Psoas muscle (tissue), 8 donors: ENCODE measurements around the gene C10orf105. TPM values are rescaled to one million over a fixed set of nuclear protein-coding genes. Genes with fewer than 3 reads are reported as not detected.

ENCODE experiments used
- ATAC-seq, 4 donors: fragments of 200-7000 bp; cut with Tn5 transposase; one replicate each; pipeline ENCODE4 v1.9.1; 2020; ENCODE audit warnings: moderate library complexity in 3 of 4, mild to moderate bottlenecking in 2 of 4
- DNase-seq, 2 donors: peaks; one replicate each; pipeline ENCODE4 v3.0.0-alpha.2; 2020
- H3K27ac ChIP-seq: fragments of 200-600 bp; one replicate; pipeline ENCODE4 v1.8.0; 2022
- H3K27me3 ChIP-seq, 3 donors: fragments of 200-600 bp in 1 of 3; one replicate each; pipeline versions ENCODE4 v1.6.1 to v1.8.0; 2013 to 2022; ENCODE audit warnings: low read length in 2 of 3, mild to moderate bottlenecking in 2 of 3, moderate library complexity in 1 of 3; ENCODE audit not compliant: insufficient read depth in 3 of 3
- H3K36me3 ChIP-seq, 2 donors: fragments of 200-600 bp in 1 of 2; one replicate each; pipeline versions ENCODE4 v1.6.1 to v1.8.0; 2013 to 2022; ENCODE audit warnings: low read depth in 1 of 2, mild to moderate bottlenecking in 1 of 2, moderate library complexity in 1 of 2; ENCODE audit not compliant: insufficient read depth in 1 of 2
- H3K4me1 ChIP-seq: fragments of 200-600 bp; one replicate; pipeline ENCODE4 v1.8.0; 2022
- H3K4me3 ChIP-seq: fragments of 200-600 bp; one replicate; pipeline ENCODE4 v1.8.0; 2022; ENCODE audit warnings: mild to moderate bottlenecking
- H3K9me3 ChIP-seq: fragments of 200-600 bp; one replicate; pipeline ENCODE4 v1.8.0; 2022
- CTCF ChIP-seq: fragments of 200-600 bp; IDR thresholded peaks from one replicate; pipeline ENCODE4 v1.8.0; 2022; ENCODE audit warnings: antibody characterized with exemption
- WGBS, 3 donors: extraction: QIAGEN DNeasy Blood & Tissue Kit; methylation state at CpG; one replicate each; pipeline versions ENCODE4 v1.1.6 to v1.1.7; 2013; 5-methylcytosine and 5-hydroxymethylcytosine counted together
- intact Hi-C, 2 donors: fragments of 100-400 bp; cut with DNase I; formaldehyde crosslinking; loops; one replicate each; pipeline versions ENCODE4 v1.11.0 to v1.14.2; 2022
- polyA plus RNA-seq, 3 donors: library from polyadenylated mRNA; stranded (reverse); fragments of 200-250 nt; gene quantifications; one replicate each; pipeline ENCODE4 v1.2.3, GENCODE V29; 2013
- total RNA-seq, 4 donors: library from RNA; stranded (reverse); fragmentation: NEBNext Ultra II Directional in 2 of 4; extraction: Animal tissue kit (Norgen Biotek cat#: 25700) in 2 of 4; gene quantifications; one replicate each; pipeline versions ENCODE4 v1.2.1 to v1.2.4, GENCODE V29; 2021 to 2023
- donor health status: healthy with polysubstance abuse.
- donor health status: DM: no; HTN: no; CAD: no; lungs with moderate emphysema.
- donor health status: Bipolar disorder and iron deficiency.
- donor health status: healthy.
- donor health status: DM: yes; HTN: yes; CAD: no.
- donor health status: DM: no; HTN: no; CAD: no.
- donor health status: DM: no; HTN: no; CAD: no.
- donor health status: DM: yes; HTN: yes; CAD: no.

C10orf105 gene
- total and polyA plus RNA-seq, 7 donors: 0.01 to 0.03 (median 0.03) TPM; not detected in 4

GRCh38 chr10:71740069-71740653 is 20.6 kb upstream of the C10orf105 start:
- H3K27ac ChIP-seq: no peak overlapping the region
- ATAC-seq (peak in 3 of 4 donors; percentile 45 to 55 (median 53)), DNase-seq (no peak)
- intact Hi-C loops: no loop called here
- H3K9me3 ChIP-seq: no peaks in the 10 kb centered on the region
- 31 to 65% (median 42%) methylated on average over 9 of the region's 9 CpGs for WGBS, 3 donors
- TF ChIP-seq CTCF: no peak
- H3K36me3 ChIP-seq: no peaks in the 10 kb centered on the region
- peaks cover 17% of the 10 kb centered on the region for H3K4me1 ChIP-seq
- no peak overlapping the region for H3K4me3 ChIP-seq
- H3K27me3 ChIP-seq: no peaks in the 10 kb centered on the region

GRCh38 chr10:71739358-71739900 is 19.9 kb upstream of the C10orf105 start:
- Histone ChIP-seq H3K36me3 (no peaks in the 10 kb centered on the region), H3K27ac (peak overlapping the region; percentile 4), H3K4me3 (no peak overlapping the region), H3K4me1 (peaks cover 17% of the 10 kb centered on the region), H3K27me3 (no peaks in the 10 kb centered on the region), H3K9me3 (no peaks in the 10 kb centered on the region)
- intact Hi-C loops: no loop called here
- WGBS, 3 donors: 93 to 97% (median 94%) methylated on average over 8 of the region's 8 CpGs
- ATAC-seq (no peak), DNase-seq (no peak)
- no peak for TF ChIP-seq CTCF

GRCh38 chr10:71737834-71738197 is 18.2 kb upstream of the C10orf105 start:
- peaks cover 17% of the 10 kb centered on the region for H3K4me1 ChIP-seq
- no peaks in the 10 kb centered on the region for H3K36me3 ChIP-seq
- H3K27me3 ChIP-seq: no peaks in the 10 kb centered on the region
- ATAC-seq (no peak), DNase-seq (no peak)
- no peak overlapping the region for H3K4me3 ChIP-seq
- 61 to 74% (median 73%) methylated on average over 3 of the region's 3 CpGs for WGBS, 3 donors
- no peak for TF ChIP-seq CTCF
- H3K9me3 ChIP-seq: no peaks in the 10 kb centered on the region
- intact Hi-C loops: no loop called here
- H3K27ac ChIP-seq: no peak overlapping the region

DNA sequence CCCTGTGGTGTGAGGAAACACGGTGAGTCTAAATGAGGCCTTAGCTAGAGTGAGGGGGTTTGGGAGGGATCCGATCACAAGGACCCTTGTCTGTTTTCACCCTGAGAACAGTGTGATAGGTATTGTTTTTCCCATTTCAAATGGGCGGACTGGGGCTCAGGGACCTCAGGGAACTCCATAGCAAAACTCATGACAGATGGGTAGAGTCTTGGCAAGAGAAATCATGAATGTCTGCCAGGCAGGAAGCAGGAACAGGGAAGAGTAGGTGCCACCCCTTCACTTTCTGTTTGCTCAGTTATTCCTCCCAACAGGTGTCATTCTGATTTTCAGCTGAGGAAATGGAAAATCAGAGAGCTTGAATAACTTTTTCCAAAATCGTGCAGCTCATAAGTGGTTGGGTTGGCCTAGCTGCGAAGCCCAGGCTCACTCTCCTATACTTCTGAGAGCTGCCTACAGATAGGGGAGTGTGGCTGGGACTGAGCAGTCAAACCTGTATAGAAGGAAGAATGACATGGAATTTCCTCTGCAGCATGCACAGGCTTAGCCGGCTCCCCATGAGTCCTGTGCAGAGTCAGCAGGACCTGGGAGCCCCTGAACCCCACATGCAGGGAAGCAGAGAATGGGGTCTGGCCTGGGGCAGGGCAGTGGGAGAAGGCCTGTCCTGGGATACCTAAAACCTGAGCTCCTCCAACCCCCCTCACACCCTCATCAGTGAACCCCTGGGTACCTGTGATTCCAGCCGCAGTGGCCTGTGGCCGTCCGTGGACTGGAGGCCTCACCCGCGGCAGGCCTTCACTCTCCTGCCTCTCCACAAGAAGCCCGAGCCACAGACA is 17.6 kb upstream of the C10orf105 start:
- H3K4me1 ChIP-seq: peaks cover 17% of the 10 kb centered on the region
- peak; percentile 6 to 44 (median 28) for ATAC-seq

More for the DNA sequence above, 17.6 kb upstream of the C10orf105 start:
- WGBS, 3 donors: 68 to 76% (median 75%) methylated on average over 12 of the region's 12 CpGs
- DNase-seq: no peak
- Histone ChIP-seq H3K27ac (peak overlapping the region; percentile 63), H3K27me3 (no peaks in the 10 kb centered on the region), H3K36me3 (no peaks in the 10 kb centered on the region), H3K4me3 (peak overlapping the region; percentile 5), H3K9me3 (no peaks in the 10 kb centered on the region)
- no peak for TF ChIP-seq CTCF
- intact Hi-C loops: no loop called here
